Activated naive CD4-positive, alpha-beta T cell treated with anti-CD3 and anti-CD28 coated beads, Interleukin-2, amount 50 U/mL, for 72 hours (primary cell): Measurements from ENCODE around the gene CMTM8. TPM values are rescaled to one million over a fixed set of nuclear protein-coding genes. Genes with fewer than 3 reads are reported as not detected.
"Not testable (repeated sequence)": the region's sequence is repeated elsewhere in the genome, so short reads cannot be mapped to it uniquely, and the experiment has no call there.

Experiments
- ATAC-seq, 2 donors: fragments of 150-1000 bp; cut with Tn5 transposase; 2 replicates each; pipeline ENCODE4 v1.10.0; 2021; ENCODE audit warnings: mild to moderate bottlenecking in 2 of 2, moderate library complexity in 2 of 2
- DNase-seq, 2 donors: peaks; one replicate each; pipeline ENCODE4 v3.0.0; 2021 to 2022; ENCODE audit warnings: low spot score in 2 of 2
- H3K27ac Mint-ChIP-seq, 2 donors: one replicate each; pipeline ENCODE4 v1.8.0; 2022; ENCODE audit warnings: mild to moderate bottlenecking in 2 of 2, mixed read lengths in 2 of 2
- H3K36me3 Mint-ChIP-seq, 2 donors: one replicate each; pipeline ENCODE4 v1.8.0; 2022; ENCODE audit warnings: mixed read lengths in 2 of 2
- H3K9me3 Mint-ChIP-seq, 2 donors: one replicate each; pipeline ENCODE4 v1.8.0; 2022; ENCODE audit warnings: mixed read lengths in 2 of 2
- total RNA-seq, 2 donors: library from RNA; stranded (reverse); gene quantifications; one replicate each; pipeline ENCODE4 v1.2.3, GENCODE V29; 2022

CMTM8 gene
- total RNA-seq, 2 donors from 2014 or later = 7.8 to 9.5 TPM

- no peak for ATAC-seq
- no peak for DNase-seq
- H3K9me3 Mint-ChIP-seq = no peaks in the 10 kb centered on the region
- H3K36me3 Mint-ChIP-seq = peaks cover 0 to 6% of the 10 kb centered on the region in 2 donors
- peak overlapping the region; percentile 29 to 46 for H3K27ac Mint-ChIP-seq
Observed at GRCh38 chr3:32367442-32367841, 129.0 kb downstream of the CMTM8 start.

GRCh38 chr3:32371461-32372212 lies 133.2 kb downstream of the CMTM8 start:
- no peaks in the 10 kb centered on the region for H3K36me3 Mint-ChIP-seq
- H3K9me3 Mint-ChIP-seq = no peaks in the 10 kb centered on the region
- DNase-seq (peak in 1 of 2 donors; percentile 21), ATAC-seq (peak; percentile 72 to 85)
- peak overlapping the region; percentile 75 to 84 for H3K27ac Mint-ChIP-seq

- ATAC-seq (peak; percentile 55), DNase-seq (peak in 1 of 2 donors; percentile 21)
- Mint-ChIP-seq H3K36me3 (no peaks in the 10 kb centered on the region), H3K9me3 (no peaks in the 10 kb centered on the region), H3K27ac (peak overlapping the region; percentile 75 to 84)
Observed at GRCh38 chr3:32372213-32372490, 133.7 kb downstream of the CMTM8 start.

GRCh38 chr3:32373276-32373675 lies 134.8 kb downstream of the CMTM8 start:
- H3K27ac Mint-ChIP-seq = peak overlapping the region in 1 of 2 donors; percentile 50
- H3K9me3 Mint-ChIP-seq = no peaks in the 10 kb centered on the region
- H3K36me3 Mint-ChIP-seq = no peaks in the 10 kb centered on the region
- no peak for DNase-seq
- ATAC-seq = no peak

- no peaks in the 10 kb centered on the region for H3K36me3 Mint-ChIP-seq
- no peak for DNase-seq
- ATAC-seq = no peak
Observed at GRCh38 chr3:32373844-32374243, 135.4 kb downstream of the CMTM8 start.

GRCh38 chr3:32374788-32375595 lies 136.5 kb downstream of the CMTM8 start:
- ATAC-seq = peak; percentile 38 to 58
- H3K27ac Mint-ChIP-seq = peak overlapping the region; percentile 69 to 80
- peak in 1 of 2 donors; percentile 81 for DNase-seq
- no peaks in the 10 kb centered on the region for H3K36me3 Mint-ChIP-seq
- H3K9me3 Mint-ChIP-seq = no peaks in the 10 kb centered on the region

More at GRCh38 chr3:32373844-32374243, 135.4 kb downstream of the CMTM8 start:
- peak overlapping the region in 1 of 2 donors; percentile 38 for H3K27ac Mint-ChIP-seq
- no peaks in the 10 kb centered on the region for H3K9me3 Mint-ChIP-seq

GRCh38 chr3:32375596-32375930 lies 137.1 kb downstream of the CMTM8 start:
- ATAC-seq (no peak), DNase-seq (no peak)
- Mint-ChIP-seq H3K27ac (peak overlapping the region in 1 of 2 donors; percentile 80), H3K9me3 (no peaks in the 10 kb centered on the region), H3K36me3 (no peaks in the 10 kb centered on the region)

- no peak for ATAC-seq
- no peaks in the 10 kb centered on the region for H3K36me3 Mint-ChIP-seq
- no peak for DNase-seq
- H3K9me3 Mint-ChIP-seq = no peaks in the 10 kb centered on the region
- H3K27ac Mint-ChIP-seq = no peak overlapping the region
Observed at GRCh38 chr3:32376115-32376514, 137.6 kb downstream of the CMTM8 start.

- no peak for DNase-seq
- Mint-ChIP-seq H3K36me3 (no peaks in the 10 kb centered on the region), H3K9me3 (no peaks in the 10 kb centered on the region), H3K27ac (no peak overlapping the region)
- ATAC-seq = no peak
Observed at GRCh38 chr3:32379831-32380500, 141.5 kb downstream of the CMTM8 start.

- DNase-seq (no peak), ATAC-seq (no peak)
- Mint-ChIP-seq H3K9me3 (no peaks in the 10 kb centered on the region), H3K36me3 (no peaks in the 10 kb centered on the region), H3K27ac (no peak overlapping the region)
Observed at GRCh38 chr3:32381922-32382321, 143.4 kb downstream of the CMTM8 start.

- no peaks in the 10 kb centered on the region for H3K36me3 Mint-ChIP-seq
- ATAC-seq (peak in 1 of 2 donors; percentile 35), DNase-seq (no peak)
- H3K9me3 Mint-ChIP-seq = no peaks in the 10 kb centered on the region
- H3K27ac Mint-ChIP-seq = no peak overlapping the region
Observed at GRCh38 chr3:32383136-32383711, 144.7 kb downstream of the CMTM8 start.

- Mint-ChIP-seq H3K36me3 (no peaks in the 10 kb centered on the region), H3K9me3 (no peaks in the 10 kb centered on the region), H3K27ac (peak overlapping the region; percentile 34 to 53)
- no peak for ATAC-seq
- no peak for DNase-seq
Observed at GRCh38 chr3:32384938-32385337, 146.5 kb downstream of the CMTM8 start.

GRCh38 chr3:32387512-32387911 lies 149.0 kb downstream of the CMTM8 start:
- DNase-seq (no peak), ATAC-seq (no peak)
- peaks cover 5 to 13% of the 10 kb centered on the region in 2 donors for H3K36me3 Mint-ChIP-seq
- no peaks in the 10 kb centered on the region for H3K9me3 Mint-ChIP-seq
- H3K27ac Mint-ChIP-seq = no peak overlapping the region

- peaks cover 15 to 20% of the 10 kb centered on the region in 2 donors for H3K36me3 Mint-ChIP-seq
- not testable (repeated sequence) for ATAC-seq, H3K9me3 Mint-ChIP-seq, DNase-seq
- peak overlapping the region; percentile 36 to 42 for H3K27ac Mint-ChIP-seq
Observed at GRCh38 chr3:32389577-32389976, 151.1 kb downstream of the CMTM8 start.

GRCh38 chr3:32391643-32392535 lies 153.4 kb downstream of the CMTM8 start, which contains the start of gene CMTM7:
TSS of gene CMTM7 (plus strand) at chr3:32391853. CDS start at chr3:32391907, 54 bp downstream.
- Mint-ChIP-seq H3K27ac (peak within 1 kb of the TSS; percentile 87 to 98), H3K9me3 (no peaks in the 10 kb centered on the region), H3K36me3 (peaks cover 15 to 20% of the 10 kb centered on the region in 2 donors)
- DNase-seq = peak; percentile 66 to 80
- ATAC-seq = peak; percentile 56 to 82
